Progenitor cell of endocrine pancreas (in vitro differentiated cells): ENCODE data around the gene ZNF730. TPM values are rescaled to one million over a fixed set of nuclear protein-coding genes. Genes with fewer than 3 reads are reported as not detected.

Source experiments
- DNase-seq: peaks from one replicate; pipeline ENCODE4 v3.0.0; 2021; ENCODE audit warnings: low spot score; ENCODE audit not compliant: unreplicated experiment
- H3K27ac Mint-ChIP-seq: 2 replicates; pipeline ENCODE4 v1.8.0; 2021; ENCODE audit warnings: mild to moderate bottlenecking, moderate library complexity, mixed read lengths
- H3K27me3 Mint-ChIP-seq: 2 replicates; pipeline ENCODE4 v1.8.0; 2021; ENCODE audit warnings: mixed read lengths
- H3K36me3 Mint-ChIP-seq: 2 replicates; pipeline ENCODE4 v1.8.0; 2022; ENCODE audit warnings: mixed read lengths; ENCODE audit not compliant: insufficient read depth
- H3K4me1 Mint-ChIP-seq: 2 replicates; pipeline ENCODE4 v1.8.0; 2021; ENCODE audit warnings: low read depth, mixed read lengths
- H3K4me3 Mint-ChIP-seq: 2 replicates; pipeline ENCODE4 v1.8.0; 2021; ENCODE audit warnings: low read depth, mild to moderate bottlenecking, moderate library complexity, mixed read lengths
- H3K9me3 Mint-ChIP-seq: 2 replicates; pipeline ENCODE4 v1.8.0; 2021; ENCODE audit warnings: low read depth, mixed read lengths
- total RNA-seq: library from RNA; stranded (reverse); gene quantifications from 2 replicates; pipeline ENCODE4 v1.2.1, GENCODE V29; 2021
- TF ChIP-seq, protein P1 (sequence below): fragments of 200-600 bp; sonication (generic); IDR thresholded peaks from one replicate; pipeline ENCODE4 v1.5.0; 2021; ENCODE audit warnings: antibody characterized with exemption, mild to moderate bottlenecking; ENCODE audit not compliant: unreplicated experiment

ZNF730 gene
- total RNA-seq, 1 donor from 2014 or later = 21.3 TPM

- TF ChIP-seq, protein P1, sequence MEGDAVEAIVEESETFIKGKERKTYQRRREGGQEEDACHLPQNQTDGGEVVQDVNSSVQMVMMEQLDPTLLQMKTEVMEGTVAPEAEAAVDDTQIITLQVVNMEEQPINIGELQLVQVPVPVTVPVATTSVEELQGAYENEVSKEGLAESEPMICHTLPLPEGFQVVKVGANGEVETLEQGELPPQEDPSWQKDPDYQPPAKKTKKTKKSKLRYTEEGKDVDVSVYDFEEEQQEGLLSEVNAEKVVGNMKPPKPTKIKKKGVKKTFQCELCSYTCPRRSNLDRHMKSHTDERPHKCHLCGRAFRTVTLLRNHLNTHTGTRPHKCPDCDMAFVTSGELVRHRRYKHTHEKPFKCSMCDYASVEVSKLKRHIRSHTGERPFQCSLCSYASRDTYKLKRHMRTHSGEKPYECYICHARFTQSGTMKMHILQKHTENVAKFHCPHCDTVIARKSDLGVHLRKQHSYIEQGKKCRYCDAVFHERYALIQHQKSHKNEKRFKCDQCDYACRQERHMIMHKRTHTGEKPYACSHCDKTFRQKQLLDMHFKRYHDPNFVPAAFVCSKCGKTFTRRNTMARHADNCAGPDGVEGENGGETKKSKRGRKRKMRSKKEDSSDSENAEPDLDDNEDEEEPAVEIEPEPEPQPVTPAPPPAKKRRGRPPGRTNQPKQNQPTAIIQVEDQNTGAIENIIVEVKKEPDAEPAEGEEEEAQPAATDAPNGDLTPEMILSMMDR = no peak
- no peak for DNase-seq
- Mint-ChIP-seq H3K27ac (peak overlapping the region; percentile 2), H3K36me3 (peaks cover 75% of the 10 kb centered on the region), H3K9me3 (peaks cover 20% of the 10 kb centered on the region), H3K4me3 (no peak overlapping the region), H3K27me3 (no peaks in the 10 kb centered on the region), H3K4me1 (no peaks in the 10 kb centered on the region)
These were observed 23.0 kb upstream of the ZNF730 start for GRCh38 chr19:23093832-23094231.

GRCh38 chr19:23095418-23095817 lies 21.4 kb upstream of the ZNF730 start:
- Mint-ChIP-seq H3K4me1 (peaks cover 2% of the 10 kb centered on the region), H3K36me3 (peaks cover 68% of the 10 kb centered on the region), H3K9me3 (peaks cover 6% of the 10 kb centered on the region), H3K27ac (no peak overlapping the region), H3K27me3 (no peaks in the 10 kb centered on the region), H3K4me3 (no peak overlapping the region)
- TF ChIP-seq, protein P1 = no peak
- DNase-seq = no peak

DNA sequence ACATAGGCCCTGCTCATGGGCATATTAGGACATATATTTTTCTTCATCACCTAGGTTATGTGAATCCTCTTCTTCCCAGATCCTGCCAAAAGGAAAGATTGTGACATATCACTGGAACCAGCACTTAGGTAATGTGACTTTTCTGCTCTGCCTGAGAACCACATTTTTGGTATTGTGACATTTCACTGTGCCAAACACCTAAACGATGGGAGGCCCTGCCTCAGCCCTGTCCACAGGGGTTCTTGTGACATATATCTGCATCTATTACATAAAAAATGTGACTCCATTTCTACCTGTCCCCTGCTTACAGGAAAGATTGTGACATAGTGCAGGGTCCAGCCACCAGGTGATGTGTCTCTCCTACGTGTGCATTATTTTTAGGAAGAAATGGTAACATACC lies 18.5 kb upstream of the ZNF730 start:
- H3K9me3 Mint-ChIP-seq = no peaks in the 10 kb centered on the region
- peaks cover 2% of the 10 kb centered on the region for H3K4me1 Mint-ChIP-seq
- peaks cover 64% of the 10 kb centered on the region for H3K36me3 Mint-ChIP-seq
- no peak overlapping the region for H3K4me3 Mint-ChIP-seq
- no peak for DNase-seq
- H3K27me3 Mint-ChIP-seq = no peaks in the 10 kb centered on the region
- H3K27ac Mint-ChIP-seq = no peak overlapping the region
- TF ChIP-seq, protein P1 = no peak

- H3K36me3 Mint-ChIP-seq = peaks cover 62% of the 10 kb centered on the region
- no peaks in the 10 kb centered on the region for H3K9me3 Mint-ChIP-seq
- H3K27ac Mint-ChIP-seq = peak overlapping the region; percentile 62
- H3K27me3 Mint-ChIP-seq = no peaks in the 10 kb centered on the region
- TF ChIP-seq, protein P1 = no peak
- DNase-seq = no peak
- H3K4me3 Mint-ChIP-seq = no peak overlapping the region
- peaks cover 2% of the 10 kb centered on the region for H3K4me1 Mint-ChIP-seq
These were observed 17.8 kb upstream of the ZNF730 start for GRCh38 chr19:23098988-23099387.

DNA sequence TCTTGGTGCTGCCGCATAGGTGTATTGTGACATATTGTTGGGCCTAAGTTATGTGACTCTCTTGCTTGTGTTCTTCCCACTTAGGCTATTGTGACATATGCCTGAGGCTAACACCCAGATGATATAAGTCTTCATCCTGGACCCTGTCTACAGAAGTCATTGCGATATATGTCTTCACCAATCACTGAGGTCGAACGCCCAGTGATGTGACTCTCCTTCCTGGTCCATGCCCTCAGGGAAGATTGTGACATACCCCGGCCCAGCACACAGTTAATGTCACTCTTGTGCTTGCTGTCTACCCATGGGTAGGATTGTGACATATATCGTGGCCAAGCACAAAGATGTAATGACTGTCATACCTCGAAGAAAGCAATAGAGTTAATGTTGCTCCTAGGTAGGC lies 16.9 kb upstream of the ZNF730 start:
- H3K27ac Mint-ChIP-seq = no peak overlapping the region
- peaks cover 2% of the 10 kb centered on the region for H3K4me1 Mint-ChIP-seq
- TF ChIP-seq, protein P1 = no peak
- H3K9me3 Mint-ChIP-seq = no peaks in the 10 kb centered on the region
- DNase-seq = no peak
- peaks cover 57% of the 10 kb centered on the region for H3K36me3 Mint-ChIP-seq
- H3K4me3 Mint-ChIP-seq = no peak overlapping the region
- H3K27me3 Mint-ChIP-seq = no peaks in the 10 kb centered on the region
